Measurements from ENCODE around the gene GOT1.

- TF ChIP-seq, protein P1, sequence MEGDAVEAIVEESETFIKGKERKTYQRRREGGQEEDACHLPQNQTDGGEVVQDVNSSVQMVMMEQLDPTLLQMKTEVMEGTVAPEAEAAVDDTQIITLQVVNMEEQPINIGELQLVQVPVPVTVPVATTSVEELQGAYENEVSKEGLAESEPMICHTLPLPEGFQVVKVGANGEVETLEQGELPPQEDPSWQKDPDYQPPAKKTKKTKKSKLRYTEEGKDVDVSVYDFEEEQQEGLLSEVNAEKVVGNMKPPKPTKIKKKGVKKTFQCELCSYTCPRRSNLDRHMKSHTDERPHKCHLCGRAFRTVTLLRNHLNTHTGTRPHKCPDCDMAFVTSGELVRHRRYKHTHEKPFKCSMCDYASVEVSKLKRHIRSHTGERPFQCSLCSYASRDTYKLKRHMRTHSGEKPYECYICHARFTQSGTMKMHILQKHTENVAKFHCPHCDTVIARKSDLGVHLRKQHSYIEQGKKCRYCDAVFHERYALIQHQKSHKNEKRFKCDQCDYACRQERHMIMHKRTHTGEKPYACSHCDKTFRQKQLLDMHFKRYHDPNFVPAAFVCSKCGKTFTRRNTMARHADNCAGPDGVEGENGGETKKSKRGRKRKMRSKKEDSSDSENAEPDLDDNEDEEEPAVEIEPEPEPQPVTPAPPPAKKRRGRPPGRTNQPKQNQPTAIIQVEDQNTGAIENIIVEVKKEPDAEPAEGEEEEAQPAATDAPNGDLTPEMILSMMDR (IDR thresholded peaks at IDR 0.05 in 4 of 5, conservative IDR thresholded peaks at IDR 0.05 in 1 of 5), result peak in 1 of 5 experiments; percentile 16
- no peak for TF ChIP-seq POLR2A (IDR thresholded peaks at IDR 0.05)
These were observed 18.3 kb downstream of the GOT1 start for GRCh38 chr10:99412099-99412498.

Data from gastrocnemius medialis (tissue), 4 donors.